Right cardiac atrium (tissue), 5 donors: ENCODE measurements around the gene ZNF888. TPM values are rescaled to one million over a fixed set of nuclear protein-coding genes. Genes with fewer than 3 reads are reported as not detected.
"Not testable (repeated sequence)": the region's sequence is repeated elsewhere in the genome, so short reads cannot be mapped to it uniquely, and the experiment has no call there.

Experiments used
- ATAC-seq, 2 donors: fragments of 200-7000 bp; cut with Tn5 transposase; one replicate each; pipeline versions ENCODE4 v1.8.0 to v1.9.1; 2020; ENCODE audit warnings: moderate library complexity in 2 of 2, mild to moderate bottlenecking in 1 of 2
- DNase-seq, 3 donors: peaks; one replicate each; pipeline ENCODE4 v3.0.0-alpha.2; 2020
- H3K27ac ChIP-seq: one replicate; pipeline ENCODE4 v1.5.1; 2013; ENCODE audit warnings: mild to moderate bottlenecking, low read length, control low read depth, moderate library complexity
- H3K27me3 ChIP-seq: one replicate; pipeline ENCODE4 v1.6.1; 2013; ENCODE audit not compliant: control insufficient read depth, insufficient read depth
- H3K4me1 ChIP-seq: one replicate; pipeline ENCODE4 v1.6.1; 2013; ENCODE audit warnings: low read length; ENCODE audit not compliant: control insufficient read depth, insufficient read depth
- H3K4me3 ChIP-seq: one replicate; pipeline ENCODE4 v1.5.1; 2013; ENCODE audit warnings: low read length, control low read depth
- H3K9me3 ChIP-seq: one replicate; pipeline ENCODE4 v1.6.1; 2013; ENCODE audit warnings: low read length; ENCODE audit not compliant: control insufficient read depth
- WGBS: extraction: QIAGEN DNeasy Blood & Tissue Kit; methylation state at CpG from one replicate; pipeline ENCODE4 v1.1.7; 2013; 5-methylcytosine and 5-hydroxymethylcytosine counted together
- intact Hi-C, 4 donors: fragments of 100-400 bp; cut with DNase I; formaldehyde crosslinking; loops; one replicate each; pipeline versions ENCODE4 v1.11.0 to v1.14.0; 2022 to 2023
- polyA plus RNA-seq: library from polyadenylated mRNA; stranded (reverse); fragments of 200-250 nt; gene quantifications from one replicate; pipeline ENCODE4 v1.2.3, GENCODE V29; 2013
- total RNA-seq, 4 donors: library from RNA; stranded (reverse); fragmentation: NEBNext Ultra II Directional; extraction: Animal tissue kit (Norgen Biotek cat#: 25700); gene quantifications; one replicate each; pipeline ENCODE4 v1.2.1, GENCODE V29; 2021
- donor health status: healthy with polysubstance abuse.
- donor health status: DM: no; HTN: yes; CAD: no.
- donor health status: DM: no; HTN: no; CAD: no.
- donor health status: DM: no; HTN: yes; CAD: no; lungs with severe emphysema.
- donor health status: DM: yes; HTN: yes; CAD: no.

Gene ZNF888
- total and polyA plus RNA-seq, 5 donors, result 1.00 to 1.9 (median 1.8) TPM

DNA sequence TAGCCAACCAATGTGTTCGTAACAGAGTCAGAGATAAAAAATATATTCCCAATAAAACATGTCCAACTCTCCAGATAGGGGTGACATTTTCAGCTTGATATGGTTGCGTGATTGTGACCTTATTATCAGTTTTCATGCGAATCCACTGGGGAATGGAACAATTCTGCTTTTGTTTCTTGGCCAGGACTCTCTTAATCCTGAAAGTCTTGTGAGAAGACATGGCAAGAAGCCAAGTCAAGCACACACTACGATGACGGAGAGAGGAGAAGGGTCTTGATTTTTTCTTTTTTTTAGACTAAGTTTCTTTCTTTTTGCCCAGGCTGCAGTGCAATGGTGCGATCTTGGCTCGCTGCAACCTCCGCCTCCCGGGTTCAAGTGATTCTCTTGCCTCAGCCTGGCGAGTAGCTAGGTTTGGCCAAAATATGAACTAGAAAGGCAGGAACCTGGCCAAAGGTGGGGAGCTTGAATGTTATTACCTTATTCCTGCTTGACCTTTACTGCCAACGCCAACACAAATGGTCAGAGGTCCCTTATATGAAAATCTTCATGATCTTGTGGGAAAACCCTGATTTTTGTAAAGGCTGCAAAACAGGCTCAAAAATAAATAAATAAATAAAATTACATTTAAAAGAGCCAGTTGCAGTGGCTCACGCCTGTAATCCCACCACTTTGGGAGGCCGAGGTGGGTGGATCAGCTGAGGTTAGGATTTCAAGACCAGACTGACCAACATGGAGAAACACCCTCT is 25.0 kb upstream of the ZNF888 start:
- H3K9me3 ChIP-seq, result peaks cover 17% of the 10 kb centered on the region
- no peaks in the 10 kb centered on the region for H3K27me3 ChIP-seq
- no peak overlapping the region for H3K4me3 ChIP-seq
- H3K4me1 ChIP-seq, result no peaks in the 10 kb centered on the region
- DNase-seq (no peak), ATAC-seq (no peak)
- H3K27ac ChIP-seq, result no peak overlapping the region
- 86% methylated on average over 13 of the region's 13 CpGs for WGBS
- intact Hi-C loops, result no loop called here

GRCh38 chr19:52946322-52947310 is 23.4 kb upstream of the ZNF888 start:
- Histone ChIP-seq H3K27me3 (no peaks in the 10 kb centered on the region), H3K9me3 (peaks cover 8% of the 10 kb centered on the region), H3K27ac (no peak overlapping the region), H3K4me3 (no peak overlapping the region), H3K4me1 (no peaks in the 10 kb centered on the region)
- peak; percentile 82 to 86 (median 85) for DNase-seq
- 33% methylated on average over 39 of the region's 39 CpGs for WGBS
- peak; percentile 74 to 84 for ATAC-seq
- intact Hi-C loops, result no loop called here

GRCh38 chr19:52945652-52946321 is 22.6 kb upstream of the ZNF888 start:
- WGBS, result 61% methylated on average over 24 of the region's 24 CpGs
- no peak overlapping the region for H3K27ac ChIP-seq
- peaks cover 7% of the 10 kb centered on the region for H3K9me3 ChIP-seq
- ATAC-seq, result no peak
- intact Hi-C loops, result no loop called here
- DNase-seq, result no peak
- no peaks in the 10 kb centered on the region for H3K4me1 ChIP-seq
- no peaks in the 10 kb centered on the region for H3K27me3 ChIP-seq
- H3K4me3 ChIP-seq, result no peak overlapping the region

GRCh38 chr19:52944703-52945493 is 21.7 kb upstream of the ZNF888 start:
- DNase-seq, ATAC-seq, H3K27ac ChIP-seq, H3K9me3 ChIP-seq, intact Hi-C loops, H3K27me3 ChIP-seq, H3K4me1 ChIP-seq, H3K4me3 ChIP-seq: not testable (repeated sequence)
- WGBS, result 86% methylated on average over 17 of the region's 17 CpGs

DNA sequence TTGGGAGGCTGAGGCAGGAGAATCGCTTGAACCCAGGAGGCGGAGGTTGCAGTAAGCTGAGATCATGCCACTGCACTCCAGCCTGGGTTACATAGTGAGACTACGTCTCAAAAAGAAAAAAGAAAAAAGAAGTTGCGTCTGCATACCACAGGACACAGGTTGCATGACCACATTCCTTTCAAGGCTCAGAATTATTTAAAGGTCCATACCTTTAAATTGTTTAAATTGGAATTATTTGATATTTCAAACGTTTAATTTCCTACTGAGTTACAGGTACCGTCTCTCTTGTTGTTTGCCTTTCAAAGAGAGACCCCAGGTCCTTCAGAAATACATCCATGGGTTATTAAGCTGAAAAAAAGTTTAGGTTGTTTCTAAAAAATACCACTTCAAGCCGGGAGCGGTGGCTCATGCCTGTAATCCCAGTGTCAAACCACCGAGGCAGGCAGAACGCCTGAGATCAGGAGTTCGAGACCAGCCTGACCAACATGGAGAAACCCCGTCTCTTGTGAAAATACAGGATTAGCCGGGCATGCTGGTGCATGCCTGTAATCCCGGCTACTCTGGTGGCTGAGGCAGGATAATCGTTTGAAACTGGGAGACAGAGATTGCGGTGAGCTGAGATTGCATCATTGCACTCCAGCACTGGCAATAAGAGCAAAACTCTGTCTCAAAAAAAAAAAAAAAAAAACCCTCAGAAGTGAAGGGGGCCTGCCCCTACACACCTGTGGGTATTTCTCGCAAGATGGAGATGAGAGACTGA is 20.8 kb upstream of the ZNF888 start:
- ATAC-seq, result no peak
- H3K4me1 ChIP-seq, result no peaks in the 10 kb centered on the region
- H3K27ac ChIP-seq, result no peak overlapping the region
- WGBS, result 89% methylated on average over 17 of the region's 17 CpGs
- H3K9me3 ChIP-seq, result peaks cover 5% of the 10 kb centered on the region
- H3K4me3 ChIP-seq, result no peak overlapping the region
- intact Hi-C loops, result no loop called here
- no peaks in the 10 kb centered on the region for H3K27me3 ChIP-seq
- no peak for DNase-seq

DNA sequence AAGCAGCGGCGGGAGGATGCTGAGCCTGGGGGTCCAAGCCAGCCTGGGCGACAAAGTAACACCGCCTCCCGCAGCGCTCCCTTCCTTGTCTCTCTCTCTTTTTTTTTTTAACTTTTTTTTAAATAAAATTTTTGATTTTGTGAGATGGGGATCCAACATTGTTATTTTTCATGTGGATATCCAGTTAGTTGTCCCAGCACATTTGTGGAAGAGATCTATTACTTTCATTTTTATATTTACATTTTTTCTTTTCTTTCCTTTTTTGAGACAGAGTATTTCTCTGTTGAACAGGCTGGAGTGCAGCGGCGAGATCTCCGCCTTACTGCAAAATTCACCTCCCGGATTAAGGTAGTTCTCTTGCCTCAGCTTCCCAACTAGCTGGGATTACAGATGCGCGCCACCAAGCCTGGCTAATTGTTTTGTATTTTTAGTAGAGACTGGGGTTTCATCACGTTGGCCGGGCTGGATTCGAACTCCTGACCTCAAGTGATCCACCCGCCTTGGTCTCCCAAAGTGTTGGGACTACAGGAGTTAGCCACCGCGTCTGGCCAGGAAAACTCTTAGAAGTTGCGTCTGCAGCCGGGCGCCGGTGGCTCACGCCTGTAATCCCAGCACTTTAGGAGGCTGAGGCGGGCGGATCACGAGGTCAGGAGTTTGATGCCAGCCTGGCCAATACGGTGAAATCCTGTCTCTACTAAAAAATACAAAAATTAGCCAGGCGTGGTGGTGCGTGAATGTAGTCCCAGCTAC is 20.1 kb upstream of the ZNF888 start:
- no peaks in the 10 kb centered on the region for H3K27me3 ChIP-seq
- peaks cover 5% of the 10 kb centered on the region for H3K9me3 ChIP-seq
- peak overlapping the region; percentile 70 for H3K27ac ChIP-seq
- ATAC-seq, result no peak
- WGBS, result 63% methylated on average over 29 of the region's 29 CpGs
- no peaks in the 10 kb centered on the region for H3K4me1 ChIP-seq
- intact Hi-C loops, result no loop called here
- DNase-seq, result peak in 1 of 3 donors; percentile 37
- peak overlapping the region; percentile 88 for H3K4me3 ChIP-seq

DNA sequence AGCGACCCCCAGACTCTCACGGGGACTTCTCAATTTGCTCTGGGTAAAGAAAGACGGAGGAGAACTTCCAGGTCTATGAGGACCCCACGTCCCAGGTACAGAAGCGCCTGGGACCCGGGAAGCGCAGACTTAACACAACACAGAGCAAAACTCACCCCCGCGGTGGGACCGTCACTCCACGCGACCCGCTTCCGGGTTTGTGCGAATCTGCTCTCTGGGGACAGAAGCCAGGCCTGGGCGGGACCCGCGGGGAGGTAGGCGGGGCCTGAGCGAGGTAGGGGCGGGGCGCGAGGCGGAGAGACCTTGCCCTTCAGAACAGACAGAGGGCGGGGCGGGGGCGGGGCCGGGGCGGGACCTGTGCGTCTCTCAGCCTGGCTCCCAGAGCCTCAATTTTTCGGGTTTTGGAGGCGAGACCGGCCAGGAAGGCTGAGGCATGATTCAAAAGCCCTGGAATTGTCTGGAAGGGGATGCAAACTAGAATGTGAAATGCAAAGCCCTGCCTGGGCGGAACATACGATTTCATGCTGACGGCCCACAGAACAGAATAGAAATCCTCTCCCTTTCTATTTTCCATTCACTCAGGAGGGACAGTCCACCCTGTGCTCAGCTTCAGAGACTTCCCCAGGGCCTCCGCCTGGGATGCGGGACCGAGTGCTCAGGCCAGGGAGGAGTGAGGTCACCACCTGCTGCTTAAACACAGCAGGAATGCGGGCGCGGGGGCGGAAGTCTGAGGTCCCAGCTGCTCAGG is 19.3 kb upstream of the ZNF888 start:
- Histone ChIP-seq H3K9me3 (peaks cover 2% of the 10 kb centered on the region), H3K27me3 (no peaks in the 10 kb centered on the region), H3K27ac (peak overlapping the region; percentile 70), H3K4me3 (peak overlapping the region; percentile 88), H3K4me1 (no peaks in the 10 kb centered on the region)
- DNase-seq (peak; percentile 93 to 98 (median 97)), ATAC-seq (peak; percentile 97 to 98)
- WGBS, result under 1% methylated on average over 43 of the region's 43 CpGs
- intact Hi-C loops, result no loop called here

- Histone ChIP-seq H3K27me3 (no peaks in the 10 kb centered on the region), H3K9me3 (peaks cover under 1% of the 10 kb centered on the region), H3K27ac (peak overlapping the region; percentile 29), H3K4me3 (peak overlapping the region; percentile 88), H3K4me1 (no peaks in the 10 kb centered on the region)
- intact Hi-C loops, result no loop called here
- peak; percentile 49 to 51 for ATAC-seq
- peak; percentile 35 to 76 (median 70) for DNase-seq
- under 1% methylated on average over 26 of the region's 26 CpGs for WGBS
These were observed 18.7 kb upstream of the ZNF888 start for GRCh38 chr19:52941941-52942385.

GRCh38 chr19:52941523-52941922 is 18.3 kb upstream of the ZNF888 start:
- H3K4me3 ChIP-seq, result peak overlapping the region; percentile 88
- intact Hi-C loops, H3K9me3 ChIP-seq, H3K4me1 ChIP-seq, DNase-seq, H3K27me3 ChIP-seq, H3K27ac ChIP-seq, ATAC-seq: not testable (repeated sequence)
- 43% methylated on average over 2 of the region's 2 CpGs for WGBS
